Inferior parietal cortex (tissue), 1 donor: ENCODE data around the gene TRAK2.
"Not testable (repeated sequence)": the region's sequence is repeated elsewhere in the genome, so short reads cannot be mapped to it uniquely, and the experiment has no call there.

ENCODE experiments used
- DNase-seq: peaks from one replicate; pipeline ENCODE4 v3.0.0-alpha.2; 2016; ENCODE audit errors: extremely low spot score

TRAK2 gene

GRCh38 chr2:201415149-201415548 lies 36.1 kb downstream of the TRAK2 start:
- no peak for DNase-seq

DNA sequence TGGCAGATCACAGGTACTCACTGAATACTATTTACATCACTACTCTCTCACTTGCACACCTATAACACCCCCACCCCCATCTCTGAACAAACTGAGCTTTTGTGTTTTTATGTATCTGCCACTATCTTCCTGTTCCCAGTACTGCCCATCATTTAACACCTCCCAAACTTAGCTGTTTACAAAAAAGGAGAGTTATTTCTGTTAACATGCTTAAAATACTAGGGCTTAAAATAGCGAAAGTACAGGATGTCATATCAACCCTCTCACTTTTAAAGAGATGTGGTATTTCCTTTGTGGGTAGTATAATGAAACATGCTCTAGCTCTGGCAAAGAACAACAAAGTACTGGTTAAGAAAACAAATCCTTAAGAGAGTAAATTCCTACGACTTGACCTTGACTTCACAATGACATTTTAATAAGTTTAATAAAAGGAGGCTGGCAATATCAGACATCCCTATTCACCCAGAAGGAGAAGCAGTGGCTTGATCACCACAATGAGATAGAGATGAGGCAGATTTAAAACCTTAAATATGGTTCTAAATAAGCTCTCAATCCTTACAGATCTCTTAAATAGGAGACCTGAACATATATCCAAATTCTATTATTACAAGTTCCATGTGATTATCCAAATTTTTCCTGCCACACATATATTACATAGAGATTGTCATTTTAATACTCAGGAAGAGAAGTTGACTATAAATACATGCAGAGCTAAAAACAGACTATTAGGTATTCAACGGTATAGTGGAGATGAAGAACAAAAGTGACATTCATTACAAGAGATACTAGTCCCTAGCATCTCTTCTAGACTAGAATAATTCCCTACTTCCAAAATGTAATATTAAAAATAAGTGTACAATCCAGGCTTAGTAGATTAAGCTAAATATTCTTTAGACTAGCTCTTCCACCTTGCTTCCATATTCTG lies 36.9 kb downstream of the TRAK2 start:
- DNase-seq, result no peak

GRCh38 chr2:201413552-201413951 lies 37.7 kb downstream of the TRAK2 start:
- no peak for DNase-seq

DNA sequence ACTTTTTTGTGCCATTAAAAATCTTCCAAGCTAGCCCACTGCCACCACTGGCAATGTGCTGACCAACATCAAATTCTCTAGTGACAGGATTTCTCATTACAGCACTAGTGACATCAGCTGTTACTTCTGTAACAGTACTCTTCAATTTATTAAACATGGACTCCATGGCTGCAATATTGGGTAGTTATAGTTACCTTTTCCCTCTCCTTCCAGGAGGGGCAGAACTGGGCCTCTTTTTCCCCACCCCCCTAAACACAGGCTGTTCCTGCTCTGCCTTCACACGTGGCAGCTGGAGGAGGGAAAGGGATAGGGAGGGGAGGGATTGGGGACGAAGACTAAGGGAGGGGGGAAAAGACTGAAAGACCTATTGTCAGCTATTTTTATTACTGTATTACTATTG lies 38.1 kb downstream of the TRAK2 start:
- DNase-seq, result no peak

- no peak for DNase-seq
Measured at GRCh38 chr2:201411421-201411820, 39.8 kb downstream of the TRAK2 start.

DNA sequence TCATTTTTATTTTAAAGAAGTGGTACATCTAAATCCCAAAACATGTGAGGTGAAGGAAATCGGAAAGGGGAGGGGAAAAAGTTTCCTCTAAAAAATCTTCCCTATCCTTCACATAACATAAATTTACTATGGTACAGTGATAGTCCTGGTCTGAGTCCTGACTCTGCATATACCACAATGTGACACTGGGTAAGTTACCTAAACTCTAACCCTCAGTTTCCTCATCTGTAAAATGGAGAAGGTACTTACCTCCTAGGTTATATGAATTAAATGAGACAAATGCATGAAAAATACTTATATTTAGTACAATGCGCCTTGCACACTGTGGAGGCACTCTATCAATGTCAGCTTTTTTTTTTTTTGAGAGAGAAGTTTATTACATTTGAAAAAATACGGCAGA lies 42.3 kb downstream of the TRAK2 start:
- DNase-seq, result no peak

DNA sequence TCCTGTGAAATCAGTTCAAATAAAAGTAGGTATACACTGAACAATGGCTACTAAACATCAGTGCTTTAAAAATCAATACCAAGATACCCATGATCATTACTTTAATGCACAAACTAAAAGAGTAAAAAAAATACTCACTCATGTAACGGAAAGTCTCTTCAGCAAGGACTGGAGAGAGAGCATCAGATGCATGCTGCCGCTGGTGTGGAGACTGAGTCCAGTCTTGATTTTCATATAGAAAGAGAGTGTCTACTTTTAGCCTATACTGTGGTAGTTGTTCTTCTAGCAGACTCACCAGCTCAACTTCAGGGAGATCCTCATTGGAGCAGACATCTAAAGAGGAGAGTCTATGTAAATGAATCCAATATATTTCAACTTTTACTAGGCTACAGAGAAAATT lies 44.0 kb downstream of the TRAK2 start:
- DNase-seq, result no peak

- DNase-seq, result peak; percentile 58
Measured at GRCh38 chr2:201406077-201406662, 45.1 kb downstream of the TRAK2 start.

GRCh38 chr2:201404699-201405280 lies 46.5 kb downstream of the TRAK2 start:
- no peak for DNase-seq

- DNase-seq, result no peak
Measured at GRCh38 chr2:201403880-201404279, 47.4 kb downstream of the TRAK2 start.

DNA sequence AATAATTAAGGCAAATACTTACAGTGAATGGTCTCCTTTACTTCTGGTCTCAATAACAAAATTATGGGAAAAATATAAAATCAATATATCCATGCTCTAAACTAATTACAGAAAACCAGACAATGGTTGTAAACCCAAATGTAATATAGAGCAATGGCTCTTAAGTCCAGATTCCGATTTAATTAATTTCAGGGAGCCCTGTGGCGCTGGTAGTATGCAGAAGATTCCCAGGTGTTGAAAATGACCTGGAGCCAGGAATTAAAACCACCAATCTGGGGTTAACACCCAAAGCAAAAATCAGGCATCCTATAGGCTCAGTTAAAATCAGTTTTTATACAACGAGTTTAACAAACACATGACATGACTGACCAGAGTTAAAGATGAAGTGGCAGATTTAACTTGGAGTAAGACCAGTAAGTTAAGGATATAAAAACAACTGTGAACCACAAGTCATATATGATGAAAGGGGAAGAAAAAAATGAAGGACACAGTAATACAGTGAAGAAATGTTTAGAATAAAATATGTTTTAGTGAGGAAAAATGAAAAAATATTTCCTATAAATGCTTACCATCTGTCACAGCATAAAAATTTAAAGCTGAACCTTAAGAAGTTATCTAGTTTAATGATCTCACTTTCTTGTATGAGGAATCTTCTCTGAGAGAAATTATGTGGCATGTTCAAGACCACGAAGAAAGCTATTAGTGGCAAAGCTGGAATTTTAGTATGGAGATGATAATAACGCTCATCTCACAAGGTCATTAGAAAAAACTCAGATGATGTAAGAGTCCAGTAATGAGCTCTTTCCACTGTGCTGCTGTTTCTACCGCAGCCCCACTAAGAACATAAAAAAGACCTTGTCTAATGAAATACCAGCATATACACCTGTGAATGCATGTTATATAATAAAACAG lies 48.4 kb downstream of the TRAK2 start:
- DNase-seq, result no peak

- no peak for DNase-seq
Measured at GRCh38 chr2:201401815-201402214, 49.4 kb downstream of the TRAK2 start.

DNA sequence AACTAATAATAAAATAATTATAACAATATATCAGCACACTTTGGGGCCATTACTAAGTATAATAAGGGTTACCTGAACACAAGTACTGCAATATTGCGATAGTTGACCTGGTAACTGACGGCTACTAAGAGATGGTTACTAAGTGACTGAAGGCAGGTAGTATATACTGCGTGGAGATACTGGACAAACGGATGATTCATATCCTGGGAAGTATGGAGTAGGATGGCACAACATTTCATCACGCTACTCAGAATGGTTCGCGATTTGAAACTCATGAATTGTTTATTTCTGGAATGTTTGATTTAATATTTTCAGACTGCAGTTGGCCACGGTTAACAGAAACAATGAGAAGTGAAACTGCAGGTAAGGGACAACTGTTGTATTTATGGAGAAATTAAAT lies 54.7 kb downstream of the TRAK2 start:
- no peak for DNase-seq

- DNase-seq, result no peak
Measured at GRCh38 chr2:201383136-201383535, 68.1 kb downstream of the TRAK2 start.

- DNase-seq, result no peak
Measured at GRCh38 chr2:201378496-201379397, 72.5 kb downstream of the TRAK2 start.

DNA sequence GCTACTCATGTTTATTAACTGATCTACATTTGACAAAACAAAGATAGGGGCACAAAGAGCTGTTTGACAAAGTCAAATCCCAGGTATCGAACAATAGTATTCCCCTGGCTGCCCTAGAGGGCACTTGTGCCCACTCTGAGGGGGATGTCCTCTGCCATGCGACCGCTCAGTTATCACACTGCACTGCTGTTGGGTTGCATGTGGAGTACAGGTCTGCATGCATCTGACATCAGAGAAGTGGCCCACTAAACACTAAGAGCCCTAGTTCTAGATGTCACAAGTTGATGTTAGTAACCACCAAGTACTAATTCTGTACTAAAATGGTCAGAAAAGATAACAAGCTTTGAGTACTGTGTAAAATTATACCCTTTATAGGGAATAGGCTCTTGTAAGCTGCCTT lies 74.0 kb downstream of the TRAK2 start:
- no peak for DNase-seq

DNA sequence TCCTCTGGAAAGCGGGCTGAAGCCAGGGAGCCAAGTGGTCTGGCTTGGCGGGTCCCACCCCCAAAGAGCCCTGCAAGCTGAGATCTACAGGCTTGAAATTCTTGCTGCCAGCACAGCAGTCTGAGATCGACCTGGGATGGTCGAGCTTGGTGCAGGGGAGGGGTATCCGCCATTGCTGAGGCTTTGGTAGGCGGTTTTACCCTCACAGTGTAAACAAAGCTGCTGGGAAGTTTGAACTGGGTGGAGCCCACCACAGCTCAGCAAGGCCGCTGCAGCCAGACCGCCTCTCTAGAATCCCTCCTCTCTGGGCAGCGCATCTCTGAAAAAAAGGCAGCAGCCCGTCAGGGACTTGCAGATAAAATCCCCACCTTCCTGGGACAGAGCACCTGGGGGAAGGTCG lies 81.5 kb downstream of the TRAK2 start:
- DNase-seq, result no peak

GRCh38 chr2:201369318-201369717 lies 81.9 kb downstream of the TRAK2 start:
- DNase-seq, result not testable (repeated sequence)

GRCh38 chr2:201366146-201366545 lies 85.1 kb downstream of the TRAK2 start:
- DNase-seq, result no peak

DNA sequence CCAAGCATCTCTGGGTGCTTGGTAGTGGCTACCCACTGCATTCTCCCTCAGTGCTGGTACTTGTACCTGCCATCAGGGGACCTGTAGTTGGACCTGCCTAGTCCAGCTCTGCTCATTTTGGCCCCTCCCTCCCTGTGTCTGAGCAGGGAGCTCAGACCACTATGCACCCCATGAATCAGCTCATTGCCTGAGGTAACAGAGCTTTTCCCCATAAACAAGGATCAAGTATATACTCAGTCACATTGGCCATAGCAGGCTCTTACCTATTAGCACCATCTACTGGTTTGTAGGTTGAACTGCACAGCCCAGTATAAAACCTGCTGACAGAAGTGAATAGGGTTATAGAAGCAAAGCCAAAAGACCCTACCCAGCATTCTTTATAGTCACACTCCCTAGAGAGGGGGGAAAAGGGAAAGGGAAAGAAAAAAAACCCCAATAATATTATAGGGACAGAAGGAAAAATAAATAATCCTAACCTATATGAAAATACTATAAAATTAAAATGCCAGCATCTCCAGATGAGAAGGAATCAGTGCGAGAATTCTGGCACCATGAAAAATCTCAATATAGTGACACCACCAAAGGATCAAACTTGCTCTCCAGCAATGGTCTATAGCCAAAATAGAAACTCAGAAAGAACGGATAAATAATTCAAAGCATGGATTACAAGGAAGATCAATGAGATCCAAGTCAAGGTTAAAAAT lies 87.2 kb downstream of the TRAK2 start:
- peak; percentile 14 for DNase-seq
